ENCODE data around the gene LRMDA.

LRMDA gene

GRCh38 chr10:76297780-76298281 is 866.4 kb downstream of the LRMDA start:
- DNase-seq: no peak

- DNase-seq: no peak
These were observed 866.9 kb downstream of the LRMDA start for GRCh38 chr10:76298329-76298728.

GRCh38 chr10:76299501-76299900 is 868.1 kb downstream of the LRMDA start:
- DNase-seq: no peak

- DNase-seq: peak; percentile 65
These were observed 869.8 kb downstream of the LRMDA start for GRCh38 chr10:76301211-76301610.

- no peak for DNase-seq
These were observed 870.5 kb downstream of the LRMDA start for GRCh38 chr10:76301950-76302349.

GRCh38 chr10:76302481-76302880 is 871.1 kb downstream of the LRMDA start:
- DNase-seq: peak; percentile 59

- peak; percentile 39 for DNase-seq
These were observed 871.7 kb downstream of the LRMDA start for GRCh38 chr10:76302961-76303630.

- DNase-seq: peak; percentile 82
These were observed 872.4 kb downstream of the LRMDA start for GRCh38 chr10:76303682-76304316.

- DNase-seq: no peak
These were observed 874.6 kb downstream of the LRMDA start for GRCh38 chr10:76305930-76306615.

GRCh38 chr10:76306856-76307255 is 875.4 kb downstream of the LRMDA start:
- peak; percentile 95 for DNase-seq

GRCh38 chr10:76309070-76309469 is 877.6 kb downstream of the LRMDA start:
- peak; percentile 48 for DNase-seq

- DNase-seq: peak; percentile 98
These were observed 878.5 kb downstream of the LRMDA start for GRCh38 chr10:76309741-76310587.

GRCh38 chr10:76310588-76311080 is 879.2 kb downstream of the LRMDA start:
- DNase-seq: no peak

GRCh38 chr10:76311752-76312636 is 880.6 kb downstream of the LRMDA start:
- peak; percentile 86 for DNase-seq

GRCh38 chr10:76315240-76315639 is 883.8 kb downstream of the LRMDA start:
- DNase-seq: no peak

- DNase-seq: no peak
These were observed 884.8 kb downstream of the LRMDA start for GRCh38 chr10:76316234-76316633.

- DNase-seq: no peak
These were observed 885.7 kb downstream of the LRMDA start for GRCh38 chr10:76317078-76317477.

GRCh38 chr10:76318211-76318610 is 886.8 kb downstream of the LRMDA start:
- no peak for DNase-seq

- peak; percentile 97 for DNase-seq
These were observed 888.2 kb downstream of the LRMDA start for GRCh38 chr10:76319661-76320060.

- DNase-seq: no peak
These were observed 892.9 kb downstream of the LRMDA start for GRCh38 chr10:76324283-76324682.

- DNase-seq: no peak
These were observed 896.0 kb downstream of the LRMDA start for GRCh38 chr10:76327441-76327840.

Data from fibroblast of skin of abdomen (primary cell).